Lung (tissue), 12 donors: ENCODE data around the gene LRRC75A. TPM values are rescaled to one million over a fixed set of nuclear protein-coding genes. Genes with fewer than 3 reads are reported as not detected.
"Not testable (repeated sequence)": the region's sequence is repeated elsewhere in the genome, so short reads cannot be mapped to it uniquely, and the experiment has no call there.

ENCODE experiments used
- ATAC-seq: fragments of 200-7000 bp; cut with Tn5 transposase; one replicate; pipeline ENCODE4 v1.9.1; 2020; ENCODE audit warnings: moderate number of reproducible peaks; ENCODE audit not compliant: insufficient read depth, low FRiP score
- DNase-seq, 3 donors: peaks; one replicate each; pipeline ENCODE4 v3.0.0-alpha.2; 2013 to 2017
- H3K27ac ChIP-seq, 2 donors: one replicate each; pipeline ENCODE4 v1.5.1; 2013; ENCODE audit warnings: mild to moderate bottlenecking in 2 of 2, moderate library complexity in 2 of 2, control low read depth in 1 of 2, inconsistent platforms in 1 of 2, low read depth in 1 of 2, low read length in 1 of 2
- H3K27me3 ChIP-seq, 3 donors: one replicate each; pipeline ENCODE4 v1.5.1; 2013; ENCODE audit warnings: low read length in 2 of 3; ENCODE audit not compliant: control insufficient read depth in 3 of 3, insufficient read depth in 3 of 3
- H3K36me3 ChIP-seq, 4 donors: one replicate each; pipeline ENCODE4 v1.5.1; 2013; ENCODE audit warnings: low read length in 4 of 4, mild to moderate bottlenecking in 1 of 4, moderate library complexity in 1 of 4; ENCODE audit not compliant: control insufficient read depth in 4 of 4, insufficient read depth in 4 of 4
- H3K4me1 ChIP-seq, 5 donors: one replicate each; pipeline ENCODE4 v1.5.1; 2013; ENCODE audit warnings: low read length in 5 of 5, mild to moderate bottlenecking in 2 of 5, moderate library complexity in 1 of 5; ENCODE audit not compliant: control insufficient read depth in 5 of 5, insufficient read depth in 5 of 5
- H3K4me3 ChIP-seq: one replicate; pipeline ENCODE4 v1.5.1; 2013; ENCODE audit warnings: mild to moderate bottlenecking, control low read depth, moderate library complexity
- H3K9ac ChIP-seq, 2 donors: one replicate each; pipeline ENCODE4 v1.5.1; 2013; ENCODE audit warnings: low read length in 2 of 2, control low read depth in 1 of 2; ENCODE audit not compliant: insufficient read depth in 1 of 2
- H3K9me3 ChIP-seq, 4 donors: one replicate each; pipeline ENCODE4 v1.5.1; 2013; ENCODE audit warnings: low read length in 3 of 4, mild to moderate bottlenecking in 1 of 4, moderate library complexity in 1 of 4; ENCODE audit not compliant: control insufficient read depth in 4 of 4, insufficient read depth in 3 of 4
- WGBS, 2 donors: extraction: QIAGEN DNeasy Blood & Tissue Kit; methylation state at CpG; one replicate each; pipeline ENCODE4 v1.1.7; 2013; 5-methylcytosine and 5-hydroxymethylcytosine counted together
- polyA plus RNA-seq, 2 donors: library from polyadenylated mRNA; stranded (reverse); fragments of 200-250 nt; gene quantifications; one replicate each; pipeline ENCODE4 v1.2.1, GENCODE V29; 2013
- total RNA-seq, 2 donors: library from RNA; depleted of rRNA in 1 of 2; stranded (reverse); fragments of >200 nt in 1 of 2; gene quantifications; one replicate each; pipeline ENCODE4 v1.2.1, GENCODE V29; 2014 to 2021
- TF ChIP-seq, protein P1 (sequence below): IDR thresholded peaks from 2 replicates; pipeline ENCODE4 v1.5.1; 2012; ENCODE audit warnings: mild to moderate bottlenecking; ENCODE audit errors: control extremely low read depth, extremely low read depth
- donor health status: control.
- donor health status: control.
- donor health status: Bipolar disorder and iron deficiency.
- donor health status: healthy.
- donor health status: DM: yes; HTN: yes; CAD: no.

LRRC75A gene
- total and polyA plus RNA-seq, 4 donors, result 0.68 to 3.4 (median 2.4) TPM

GRCh38 chr17:16453493-16453851 lies 38.5 kb downstream of the LRRC75A start:
- TF ChIP-seq, protein P1, sequence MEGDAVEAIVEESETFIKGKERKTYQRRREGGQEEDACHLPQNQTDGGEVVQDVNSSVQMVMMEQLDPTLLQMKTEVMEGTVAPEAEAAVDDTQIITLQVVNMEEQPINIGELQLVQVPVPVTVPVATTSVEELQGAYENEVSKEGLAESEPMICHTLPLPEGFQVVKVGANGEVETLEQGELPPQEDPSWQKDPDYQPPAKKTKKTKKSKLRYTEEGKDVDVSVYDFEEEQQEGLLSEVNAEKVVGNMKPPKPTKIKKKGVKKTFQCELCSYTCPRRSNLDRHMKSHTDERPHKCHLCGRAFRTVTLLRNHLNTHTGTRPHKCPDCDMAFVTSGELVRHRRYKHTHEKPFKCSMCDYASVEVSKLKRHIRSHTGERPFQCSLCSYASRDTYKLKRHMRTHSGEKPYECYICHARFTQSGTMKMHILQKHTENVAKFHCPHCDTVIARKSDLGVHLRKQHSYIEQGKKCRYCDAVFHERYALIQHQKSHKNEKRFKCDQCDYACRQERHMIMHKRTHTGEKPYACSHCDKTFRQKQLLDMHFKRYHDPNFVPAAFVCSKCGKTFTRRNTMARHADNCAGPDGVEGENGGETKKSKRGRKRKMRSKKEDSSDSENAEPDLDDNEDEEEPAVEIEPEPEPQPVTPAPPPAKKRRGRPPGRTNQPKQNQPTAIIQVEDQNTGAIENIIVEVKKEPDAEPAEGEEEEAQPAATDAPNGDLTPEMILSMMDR, result no peak
- no peak overlapping the region for H3K27ac ChIP-seq
- no peak overlapping the region for H3K9ac ChIP-seq
- H3K4me1 ChIP-seq, result no peaks in the 10 kb centered on the region
- H3K36me3 ChIP-seq, result peaks cover 0 to 10% (median 6%) of the 10 kb centered on the region in 4 donors
- H3K9me3 ChIP-seq, result no peaks in the 10 kb centered on the region
- 84 to 90% methylated on average over 4 of the region's 4 CpGs for WGBS, 2 donors
- DNase-seq (no peak), ATAC-seq (peak; percentile 19)
- H3K27me3 ChIP-seq, result no peaks in the 10 kb centered on the region
- H3K4me3 ChIP-seq, result no peak overlapping the region

DNA sequence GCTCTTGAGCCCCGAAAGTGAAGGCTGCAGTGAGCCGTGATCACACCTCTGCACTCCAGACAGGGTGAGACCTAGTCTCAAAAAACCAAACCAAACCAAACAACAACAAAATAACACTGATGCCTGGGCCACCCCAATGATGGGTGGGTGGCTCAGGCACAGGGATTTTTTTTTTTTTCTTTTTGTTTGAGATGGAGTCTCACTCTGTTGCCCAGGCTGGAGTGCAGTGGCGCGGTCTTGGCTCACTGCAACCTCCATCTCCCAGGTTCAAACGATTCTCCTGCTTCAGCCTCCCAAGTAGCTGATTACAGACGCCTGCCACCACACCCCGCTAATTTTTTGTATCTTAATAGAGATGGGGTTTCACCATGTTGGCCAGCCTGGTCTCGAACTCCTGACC lies 39.7 kb downstream of the LRRC75A start:
- peaks cover 0 to 17% (median 10%) of the 10 kb centered on the region in 4 donors for H3K36me3 ChIP-seq
- H3K4me1 ChIP-seq, H3K27me3 ChIP-seq, ATAC-seq, H3K9ac ChIP-seq, DNase-seq, H3K4me3 ChIP-seq, H3K27ac ChIP-seq, H3K9me3 ChIP-seq: not testable (repeated sequence)
- 79 to 93% methylated on average over 8 of the region's 8 CpGs for WGBS, 2 donors

- Histone ChIP-seq H3K36me3 (peaks cover 0 to 28% (median 11%) of the 10 kb centered on the region in 4 donors), H3K27me3 (no peaks in the 10 kb centered on the region), H3K9me3 (no peaks in the 10 kb centered on the region), H3K4me3 (no peak overlapping the region), H3K9ac (no peak overlapping the region), H3K4me1 (no peaks in the 10 kb centered on the region), H3K27ac (no peak overlapping the region)
- 94 to 95% methylated on average over 4 of the region's 4 CpGs for WGBS, 2 donors
- TF ChIP-seq, protein P1, result no peak
- no peak for DNase-seq
- ATAC-seq, result no peak
Measured at GRCh38 chr17:16450028-16450427, 42.0 kb downstream of the LRRC75A start.

- TF ChIP-seq, protein P1, result no peak
- H3K9ac ChIP-seq, result no peak overlapping the region
- H3K4me1 ChIP-seq, result peaks cover 0 to 2% (median 0%) of the 10 kb centered on the region in 5 donors
- 87 to 93% methylated on average over 11 of the region's 11 CpGs for WGBS, 2 donors
- no peaks in the 10 kb centered on the region for H3K27me3 ChIP-seq
- no peaks in the 10 kb centered on the region for H3K9me3 ChIP-seq
- DNase-seq (no peak), ATAC-seq (no peak)
- no peak overlapping the region for H3K27ac ChIP-seq
- H3K4me3 ChIP-seq, result no peak overlapping the region
- peaks cover 0 to 30% (median 13%) of the 10 kb centered on the region in 4 donors for H3K36me3 ChIP-seq
Measured at GRCh38 chr17:16449121-16449570, 42.8 kb downstream of the LRRC75A start.
